ENCODE measurements around the gene SLC5A4. TPM values are rescaled to one million over a fixed set of nuclear protein-coding genes. Genes with fewer than 3 reads are reported as not detected.

SLC5A4 gene
- total RNA-seq, 1 donor = not detected

- no peak for DNase-seq (ENCODE audit: low read depth)
These were observed 71.5 kb downstream of the SLC5A4 start for GRCh38 chr22:32183625-32184024.

DNA sequence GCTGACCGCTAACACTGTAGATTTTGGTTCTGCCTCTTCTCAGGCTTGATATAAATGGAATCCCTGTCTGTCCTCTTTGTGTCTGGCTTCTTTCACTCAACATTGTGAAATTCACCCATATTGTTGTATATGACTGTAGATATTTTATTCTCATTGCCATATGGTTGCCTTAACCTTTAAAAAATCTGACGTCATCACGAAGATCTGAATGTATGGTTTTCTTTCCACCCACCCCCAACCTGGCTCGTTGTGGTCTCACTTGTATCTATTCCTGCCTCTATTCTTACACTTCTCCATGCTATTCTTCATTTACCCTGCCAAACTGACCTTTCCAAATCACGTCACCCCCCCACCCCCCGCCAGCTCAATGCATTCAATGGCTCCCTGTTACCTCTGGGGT, 74.1 kb downstream of the SLC5A4 start:
- no peak for DNase-seq (ENCODE audit: low read depth)
- no peak for TF ChIP-seq CTCF (IDR thresholded peaks at IDR 0.05; ENCODE audit: insufficient read depth, low read length)
- no peak overlapping the region for H3K4me3 ChIP-seq (ENCODE audit: low read depth, low read length)

More at GRCh38 chr22:32183625-32184024, 71.5 kb downstream of the SLC5A4 start:
- no peak overlapping the region for H3K4me3 ChIP-seq (ENCODE audit: low read depth, low read length)
- TF ChIP-seq CTCF (IDR thresholded peaks at IDR 0.05; ENCODE audit: insufficient read depth, low read length) = no peak

GRCh38 chr22:32177221-32177765, 77.9 kb downstream of the SLC5A4 start:
- no peak for TF ChIP-seq CTCF (IDR thresholded peaks at IDR 0.05; ENCODE audit: insufficient read depth, low read length)
- H3K4me3 ChIP-seq (ENCODE audit: low read depth, low read length) = no peak overlapping the region
- DNase-seq (ENCODE audit: low read depth) = no peak

DNA sequence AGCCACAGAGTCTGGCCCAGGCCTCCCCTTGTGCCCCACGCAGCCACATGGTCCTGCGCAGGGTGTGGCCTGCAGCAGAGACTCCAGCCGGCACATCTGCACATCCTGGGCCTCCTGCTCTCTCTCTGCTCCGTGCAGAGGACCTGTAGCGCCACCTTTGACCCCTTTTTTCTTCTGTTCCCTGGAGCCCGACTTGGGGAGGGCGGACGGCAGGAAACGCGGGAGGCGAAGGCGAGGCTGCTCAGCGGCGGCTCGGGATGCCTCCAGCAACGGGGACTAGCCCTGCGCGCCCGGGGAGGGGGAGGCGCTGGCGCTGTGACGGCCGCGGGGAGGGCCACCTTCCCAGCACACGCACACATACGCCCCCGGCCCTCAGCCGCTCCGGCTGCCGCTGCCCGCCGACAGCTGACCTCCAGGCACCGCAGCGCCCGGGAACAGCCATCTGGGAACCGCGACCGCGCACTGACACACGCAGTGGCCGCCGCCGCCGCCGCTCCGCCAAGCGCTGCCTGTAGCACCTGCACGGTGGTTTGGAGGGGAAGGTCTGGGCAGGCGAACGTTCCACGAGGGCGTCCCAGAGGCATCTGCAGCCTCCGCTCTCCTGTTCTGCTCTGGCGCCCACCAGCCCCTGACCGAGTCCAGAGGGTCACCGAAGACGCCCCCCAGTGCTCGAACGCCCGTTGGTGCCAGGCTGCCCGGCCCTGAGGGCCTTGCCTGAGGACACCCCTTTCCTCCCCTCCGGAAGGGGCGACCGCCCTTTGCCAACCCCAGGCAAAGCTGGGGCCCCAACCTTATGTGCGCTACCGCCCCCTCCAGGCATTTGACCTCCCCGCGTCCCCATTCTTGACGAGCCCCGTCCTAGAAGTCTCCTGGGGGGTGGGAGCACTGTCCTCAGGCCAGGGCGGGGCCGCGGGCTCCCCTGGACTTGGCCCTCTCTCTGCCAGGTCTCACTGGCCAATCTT, 79.2 kb downstream of the SLC5A4 start:
- no peak for TF ChIP-seq CTCF (IDR thresholded peaks at IDR 0.05; ENCODE audit: insufficient read depth, low read length)
- no peak for DNase-seq (ENCODE audit: low read depth)
- no peak overlapping the region for H3K4me3 ChIP-seq (ENCODE audit: low read depth, low read length)

DNA sequence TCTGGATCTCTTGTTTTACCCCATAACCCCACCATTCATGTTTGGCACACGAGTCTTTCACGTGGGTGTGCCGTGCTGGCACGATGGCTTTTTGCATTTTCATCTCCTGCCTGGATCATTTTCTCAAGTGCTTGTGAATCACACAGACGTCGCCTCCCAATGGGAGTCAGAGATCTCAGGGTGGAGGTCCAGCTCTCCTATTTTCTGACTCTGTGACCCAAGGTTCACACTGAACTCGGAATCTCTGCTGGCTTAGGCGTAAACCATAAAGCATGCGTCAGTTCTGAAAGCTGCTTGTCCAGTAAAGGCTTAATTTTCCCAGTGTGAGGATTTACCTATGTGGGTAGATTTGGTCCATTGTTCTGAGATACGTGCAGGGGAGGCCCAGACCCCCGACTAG, 80.0 kb downstream of the SLC5A4 start:
- H3K4me3 ChIP-seq (ENCODE audit: low read depth, low read length) = no peak overlapping the region
- TF ChIP-seq CTCF (IDR thresholded peaks at IDR 0.05; ENCODE audit: insufficient read depth, low read length) = no peak
- DNase-seq (ENCODE audit: low read depth) = no peak

Small RNAs within 50 kb of the gene (small RNA-seq; reads per million reads assigned to genes)
- gene RF02171 = not detected

Other genes with a start within 250 kb of the SLC5A4 start
- under 0.01 and 0.25 TPM in 2 replicates for gene SLC5A1, start 212.1 kb downstream of the SLC5A4 start, total RNA-seq (ENCODE audit: low replicate concordance)
- gene C22orf42, start 96.0 kb downstream of the SLC5A4 start, total RNA-seq (ENCODE audit: low replicate concordance) = not detected in 2 replicates
- gene RFPL2, start 50.3 kb downstream of the SLC5A4 start, total RNA-seq (ENCODE audit: low replicate concordance) = not detected in 2 replicates
- not detected in 2 replicates for gene RFPL3, start 102.5 kb upstream of the SLC5A4 start, total RNA-seq (ENCODE audit: low replicate concordance)
- gene RTCB, start 156.9 kb upstream of the SLC5A4 start, total RNA-seq (ENCODE audit: low replicate concordance) = 74.8 and 194 TPM in 2 replicates
- gene BPIFC, start 209.1 kb upstream of the SLC5A4 start, total RNA-seq (ENCODE audit: low replicate concordance) = not detected in 2 replicates
- 51.8 and 67.4 TPM in 2 replicates for gene FBXO7, start 219.5 kb upstream of the SLC5A4 start, total RNA-seq (ENCODE audit: low replicate concordance)

All from fibroblast of the aortic adventitia (primary cell).